Keratinocyte (primary cell): ENCODE data around the gene LRRTM1. TPM values are rescaled to one million over a fixed set of nuclear protein-coding genes. Genes with fewer than 3 reads are reported as not detected.

Experiments
- DNase-seq: peaks from one replicate; pipeline ENCODE4 v3.0.0-alpha.2; 2011; ENCODE audit warnings: low read depth, missing footprints, low spot score
- FAIRE-seq: peaks from 2 replicates; lab custom pipeline; 2011; peaks lifted over from hg19 to GRCh38; lab: Jason Lieb, UNC
- H2AFZ ChIP-seq: 2 replicates; pipeline ENCODE4 v1.6.0; 2012; ENCODE audit warnings: low read length, control low read depth, inconsistent platforms; ENCODE audit not compliant: control insufficient read depth
- H3K27ac ChIP-seq: 2 replicates; pipeline ENCODE4 v1.5.1; 2011; ENCODE audit warnings: low read length; ENCODE audit not compliant: control insufficient read depth, insufficient read depth
- H3K27me3 ChIP-seq: 3 replicates; pipeline ENCODE4 v1.6.0; 2011; ENCODE audit warnings: low read length; ENCODE audit not compliant: control insufficient read depth, insufficient read depth; ENCODE audit errors: extremely low read depth
- H3K36me3 ChIP-seq, 2 experiments: 2 replicates in 1 of 2; 3 replicates in 1 of 2; pipeline ENCODE4 v1.5.1; 2011; ENCODE audit warnings: low read length in 2 of 2, mild to moderate bottlenecking in 1 of 2; ENCODE audit not compliant: control insufficient read depth in 2 of 2, insufficient read depth in 2 of 2; ENCODE audit errors: extremely low read depth in 1 of 2
- H3K4me1 ChIP-seq: 3 replicates; pipeline ENCODE4 v1.5.1; 2011; ENCODE audit warnings: low read length; ENCODE audit not compliant: control insufficient read depth, insufficient read depth; ENCODE audit errors: extremely low read depth
- H3K4me2 ChIP-seq: 3 replicates; pipeline ENCODE4 v1.6.0; 2011; ENCODE audit warnings: low read depth, low read length; ENCODE audit not compliant: control insufficient read depth, insufficient read depth; ENCODE audit errors: extremely low read depth
- H3K4me3 ChIP-seq, 3 experiments: fragments of 200-600 bp in 1 of 3; sonication (generic) in 1 of 3; 2 replicates in 2 of 3; 3 replicates in 1 of 3; pipeline ENCODE4 v1.5.1; 2011 to 2016; ENCODE audit warnings: low read length in 3 of 3, mild to moderate bottlenecking in 3 of 3, control low read depth in 2 of 3, inconsistent platforms in 1 of 3, low read depth in 1 of 3, mixed read lengths in 1 of 3, mixed run types in 1 of 3, moderate library complexity in 1 of 3; ENCODE audit not compliant: control insufficient read depth in 2 of 3, insufficient read depth in 2 of 3; ENCODE audit errors: extremely low read depth in 1 of 3
- H3K79me2 ChIP-seq: 2 replicates; pipeline ENCODE4 v1.6.0; 2012; ENCODE audit warnings: low read length; ENCODE audit not compliant: control insufficient read depth, insufficient read depth
- H3K9ac ChIP-seq: 3 replicates; pipeline ENCODE4 v1.6.0; 2011; ENCODE audit warnings: low read length; ENCODE audit not compliant: control insufficient read depth, insufficient read depth; ENCODE audit errors: extremely low read depth
- H3K9me1 ChIP-seq: 3 replicates; pipeline ENCODE4 v1.6.0; 2011; ENCODE audit warnings: low read length; ENCODE audit not compliant: control insufficient read depth, insufficient read depth; ENCODE audit errors: extremely low read depth
- H3K9me3 ChIP-seq: 2 replicates; pipeline ENCODE4 v1.5.1; 2012; ENCODE audit warnings: low read depth, low read length; ENCODE audit not compliant: control insufficient read depth
- H4K20me1 ChIP-seq: 3 replicates; pipeline ENCODE4 v1.6.0; 2011; ENCODE audit warnings: low read length; ENCODE audit not compliant: control insufficient read depth, insufficient read depth; ENCODE audit errors: extremely low read depth
- CTCF ChIP-seq, 3 experiments: IDR thresholded peaks in 1 of 3; conservative IDR thresholded peaks in 1 of 3; optimal IDR thresholded peaks in 1 of 3; 2 replicates in 2 of 3; 3 replicates in 1 of 3; pipeline versions ENCODE3 to v1.5.1; 2011; ENCODE audit warnings: low read length in 3 of 3, mild to moderate bottlenecking in 3 of 3, moderate library complexity in 2 of 3, control low read depth in 1 of 3, inconsistent platforms in 1 of 3; ENCODE audit not compliant: insufficient read depth in 2 of 3; ENCODE audit errors: extremely low read depth in 1 of 3
- EZH2 ChIP-seq: IDR thresholded peaks from one replicate; pipeline ENCODE4 v1.6.1; 2012; ENCODE audit warnings: inconsistent platforms, mild to moderate bottlenecking, low read length, moderate library complexity
- dilution Hi-C: fragments of 300-500 bp; cut with MboI; formaldehyde crosslinking; loops from one replicate; pipeline ENCODE4 v1.7.0; 2020; ENCODE audit warnings: low sequenced_read_pairs; ENCODE audit not compliant: extremely low pct_ligation_motif_present
- polyA plus RNA-seq, 5 experiments: library from polyadenylated mRNA; depleted of rRNA in 3 of 5; stranded (reverse) in 3 of 5; stranded (forward) in 1 of 5; unstranded in 1 of 5; fragments of >200 nt; gene quantifications; 1 replicate in 1 of 5; 2 replicates in 3 of 5; 3 replicates in 1 of 5; pipeline versions ENCODE4 v1.2.1 to v1.2.3, GENCODE V29; 2011 to 2012; ENCODE audit warnings: missing spikeins in 2 of 5, low read depth in 1 of 5, low replicate concordance in 1 of 5

LRRTM1 gene
- polyA plus RNA-seq, 1 donor (not counting 4 experiments of a cell fraction or from before 2014, with no cell fraction given), result not detected

- Histone ChIP-seq H3K4me2 (no peak overlapping the region), H3K79me2 (no peaks in the 10 kb centered on the region), H3K4me1 (no peaks in the 10 kb centered on the region), H3K36me3 (no peaks in the 10 kb centered on the region), H3K9ac (no peak overlapping the region), H2AFZ (no peak overlapping the region), H3K9me1 (no peaks in the 10 kb centered on the region), H4K20me1 (no peaks in the 10 kb centered on the region), H3K27ac (no peak overlapping the region), H3K9me3 (peaks cover 1% of the 10 kb centered on the region), H3K27me3 (no peaks in the 10 kb centered on the region), H3K4me3 (no peak overlapping the region)
- dilution Hi-C loops, result no loop called here
- DNase-seq (no peak), FAIRE-seq (no peak)
- TF ChIP-seq CTCF (optimal IDR thresholded peaks at IDR 0.05 in 1 of 3, IDR thresholded peaks at IDR 0.05 in 1 of 3, conservative IDR thresholded peaks at IDR 0.05 in 1 of 3; ENCODE audit: extremely low read depth in 1 of 3, insufficient read depth in 2 of 3, low read length in 3 of 3), result no peak
- TF ChIP-seq EZH2, result no peak
Observed at GRCh38 chr2:80269806-80270205, 34.7 kb downstream of the LRRTM1 start.

DNA sequence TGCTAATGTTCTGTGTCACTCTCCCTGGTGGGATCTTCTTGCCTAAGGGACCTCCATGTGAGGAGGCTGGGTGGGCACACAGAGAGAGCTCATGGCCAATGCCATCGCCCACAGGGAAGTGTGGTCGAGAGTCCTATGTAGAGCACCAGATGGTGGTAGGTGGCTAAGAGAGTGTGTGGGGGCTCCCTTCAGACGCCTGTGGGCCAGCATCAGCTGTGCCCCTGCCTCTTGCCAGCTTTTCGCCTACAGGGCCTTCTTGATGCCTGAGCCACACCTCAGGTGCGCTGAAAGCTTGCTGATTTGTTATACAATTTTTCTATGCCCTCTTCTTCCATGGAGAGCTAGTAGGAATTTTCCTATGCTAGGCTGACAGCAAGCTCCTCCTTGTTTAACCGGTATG, 38.3 kb downstream of the LRRTM1 start:
- no peaks in the 10 kb centered on the region for H3K9me1 ChIP-seq
- no peak for DNase-seq
- dilution Hi-C loops, result no loop called here
- H3K4me1 ChIP-seq, result no peaks in the 10 kb centered on the region
- H3K27me3 ChIP-seq, result no peaks in the 10 kb centered on the region
- H3K4me2 ChIP-seq, result no peak overlapping the region
- FAIRE-seq, result no peak
- H3K36me3 ChIP-seq, result no peaks in the 10 kb centered on the region
- TF ChIP-seq EZH2, result no peak
- TF ChIP-seq CTCF (optimal IDR thresholded peaks at IDR 0.05 in 1 of 3, IDR thresholded peaks at IDR 0.05 in 1 of 3, conservative IDR thresholded peaks at IDR 0.05 in 1 of 3; ENCODE audit: extremely low read depth in 1 of 3, insufficient read depth in 2 of 3, low read length in 3 of 3), result no peak
- H3K9ac ChIP-seq, result no peak overlapping the region
- peaks cover 1% of the 10 kb centered on the region for H3K9me3 ChIP-seq
- H4K20me1 ChIP-seq, result no peaks in the 10 kb centered on the region
- no peak overlapping the region for H2AFZ ChIP-seq
- no peaks in the 10 kb centered on the region for H3K79me2 ChIP-seq
- H3K27ac ChIP-seq, result no peak overlapping the region
- H3K4me3 ChIP-seq, result no peak overlapping the region
